ENCODE results near the gene PTPRD. TPM values are rescaled to one million over a fixed set of nuclear protein-coding genes. Genes with fewer than 3 reads are reported as not detected.

PTPRD gene
- total RNA-seq, 1 experiment from 2014 or later: not detected

- Histone ChIP-seq H3K9me3 (ENCODE audit: control insufficient read depth, insufficient read depth, low read depth, low read length) (no peaks in the 10 kb centered on the region), H3K4me3 (ENCODE audit: low read depth in 2 of 2, low read length in 2 of 2) (no peak overlapping the region), H3K36me3 (ENCODE audit: control insufficient read depth, insufficient read depth, low read length) (no peaks in the 10 kb centered on the region), H3K4me1 (ENCODE audit: control insufficient read depth, insufficient read depth, low read length) (no peaks in the 10 kb centered on the region), H3K27ac (ENCODE audit: low read length) (no peak overlapping the region), H3K27me3 (ENCODE audit: control insufficient read depth, insufficient read depth, low read length) (no peaks in the 10 kb centered on the region)
- ChIA-PET POLR2A (no interaction called here), CTCF (no interaction called here)
- in situ Hi-C loops (cut with HindIII; ENCODE audit: low pct_unique_long_range_greater_than_20kb, low sequenced_read_pairs) (no loop called here), intact Hi-C loops (cut with micrococcal nuclease; ENCODE audit: unreplicated experiment) (no loop called here)
- DNase-seq (ENCODE audit: low read depth, low spot score) (no peak), ATAC-seq (no peak)
- TF ChIP-seq SIN3A (IDR thresholded peaks at IDR 0.05; ENCODE audit: borderline replicate concordance, insufficient read depth, low read depth, low read length) (no peak), TCF7L2 (IDR thresholded peaks at IDR 0.05; ENCODE audit: low read depth, low read length) (no peak), REST (IDR thresholded peaks at IDR 0.05; ENCODE audit: insufficient read depth in 1 of 2, low read depth in 2 of 2, low read length in 1 of 2) (no peak), POLR2AphosphoS5 (IDR thresholded peaks at IDR 0.05; ENCODE audit: low read depth, low read length) (no peak), CTCF (IDR thresholded peaks at IDR 0.05) (no peak)
- BruUV-seq (replicated peaks): no TSS peak
These were observed 464.0 kb downstream of the PTPRD start for GRCh38 chr9:10148796-10149195.

GRCh38 chr9:10146517-10147331 is 466.1 kb downstream of the PTPRD start:
- BruUV-seq (replicated peaks): no TSS peak
- ChIA-PET POLR2A (no interaction called here), CTCF (no interaction called here)
- DNase-seq (ENCODE audit: low read depth, low spot score) (no peak), ATAC-seq (no peak)
- in situ Hi-C loops (cut with HindIII; ENCODE audit: low pct_unique_long_range_greater_than_20kb, low sequenced_read_pairs): no loop called here
- Histone ChIP-seq H3K27me3 (ENCODE audit: control insufficient read depth, insufficient read depth, low read length) (no peaks in the 10 kb centered on the region), H3K27ac (ENCODE audit: low read length) (no peak overlapping the region), H3K4me1 (ENCODE audit: control insufficient read depth, insufficient read depth, low read length) (no peaks in the 10 kb centered on the region), H3K36me3 (ENCODE audit: control insufficient read depth, insufficient read depth, low read length) (no peaks in the 10 kb centered on the region), H3K9me3 (ENCODE audit: control insufficient read depth, insufficient read depth, low read depth, low read length) (no peaks in the 10 kb centered on the region), H3K4me3 (ENCODE audit: low read depth in 2 of 2, low read length in 2 of 2) (no peak overlapping the region)
- intact Hi-C loops (cut with micrococcal nuclease; ENCODE audit: unreplicated experiment): no loop called here
- no peak for TF ChIP-seq REST (IDR thresholded peaks at IDR 0.05; ENCODE audit: insufficient read depth in 1 of 2, low read depth in 2 of 2, low read length in 1 of 2)
- no peak for TF ChIP-seq CTCF (IDR thresholded peaks at IDR 0.05)
- TF ChIP-seq TCF7L2 (IDR thresholded peaks at IDR 0.05; ENCODE audit: low read depth, low read length): no peak
- no peak for TF ChIP-seq SIN3A (IDR thresholded peaks at IDR 0.05; ENCODE audit: borderline replicate concordance, insufficient read depth, low read depth, low read length)
- no peak for TF ChIP-seq POLR2AphosphoS5 (IDR thresholded peaks at IDR 0.05; ENCODE audit: low read depth, low read length)
